HG03135 (cell line): ENCODE results near the gene ZSWIM3.

Experiments used
- ATAC-seq: cut with Tn5 transposase; IDR thresholded peaks from one replicate; pipeline ENCODE4 v1.9.1; 2021; ENCODE audit warnings: mild to moderate bottlenecking, moderate library complexity; ENCODE audit not compliant: unreplicated experiment

The ZSWIM3 gene

GRCh38 chr20:45927071-45927878, 69.9 kb downstream of the ZSWIM3 start:
- no peak for ATAC-seq
